Natural killer cell (primary cell): ENCODE measurements around the gene TPO. TPM values are rescaled to one million over a fixed set of nuclear protein-coding genes. Genes with fewer than 3 reads are reported as not detected.

Experiments used
- ATAC-seq, 3 donors: fragments of 150-1000 bp in 2 of 3; fragments of 200-7000 bp in 1 of 3; cut with Tn5 transposase; 1 replicate in 1 of 3; 2 replicates in 2 of 3; pipeline ENCODE4 v1.10.0; 2021; ENCODE audit warnings: mild to moderate bottlenecking in 2 of 3, moderate library complexity in 2 of 3
- DNase-seq, 2 donors: peaks; one replicate each; pipeline versions ENCODE4 v3.0.0 to v3.0.0-alpha.2; 2013 to 2021; ENCODE audit warnings: mixed read lengths in 1 of 2
- H3K27ac ChIP-seq: one replicate; pipeline ENCODE4 v1.5.1; 2013; ENCODE audit warnings: mild to moderate bottlenecking, low read length
- H3K27me3 ChIP-seq: one replicate; pipeline ENCODE4 v1.6.1; 2013; ENCODE audit warnings: low read length; ENCODE audit not compliant: control insufficient read depth, insufficient read depth
- H3K36me3 ChIP-seq: one replicate; pipeline ENCODE4 v1.6.1; 2013; ENCODE audit warnings: low read length; ENCODE audit not compliant: control insufficient read depth, insufficient read depth
- H3K4me1 ChIP-seq: one replicate; pipeline ENCODE4 v1.6.1; 2013; ENCODE audit warnings: low read length; ENCODE audit not compliant: control insufficient read depth, insufficient read depth
- H3K4me3 ChIP-seq: one replicate; pipeline ENCODE4 v1.5.1; 2013; ENCODE audit warnings: low read length
- H3K9me3 ChIP-seq: one replicate; pipeline ENCODE4 v1.6.1; 2013; ENCODE audit warnings: low read length; ENCODE audit not compliant: control insufficient read depth, insufficient read depth
- H3K27ac Mint-ChIP-seq, 2 donors: one replicate each; pipeline ENCODE4 v1.8.0; 2022; ENCODE audit warnings: mild to moderate bottlenecking in 2 of 2, mixed read lengths in 2 of 2, moderate library complexity in 1 of 2
- H3K27me3 Mint-ChIP-seq, 2 donors: one replicate each; pipeline ENCODE4 v1.8.0; 2022; ENCODE audit warnings: low read depth in 2 of 2, mixed read lengths in 2 of 2
- H3K36me3 Mint-ChIP-seq: one replicate; pipeline ENCODE4 v1.8.0; 2022; ENCODE audit warnings: mixed read lengths
- H3K4me1 Mint-ChIP-seq, 2 donors: one replicate each; pipeline ENCODE4 v1.8.0; 2022; ENCODE audit warnings: mixed read lengths in 2 of 2
- H3K4me3 Mint-ChIP-seq: one replicate; pipeline ENCODE4 v1.8.0; 2022; ENCODE audit warnings: mild to moderate bottlenecking, moderate library complexity, mixed read lengths
- H3K9me3 Mint-ChIP-seq, 2 donors: one replicate each; pipeline ENCODE4 v1.8.0; 2022; ENCODE audit warnings: mixed read lengths in 2 of 2
- WGBS: methylation state at CpG from one replicate; pipeline ENCODE4 v1.1.7; 2013; ENCODE audit warnings: missing lambda C conversion rate; ENCODE audit not compliant: insufficient coverage; 5-methylcytosine and 5-hydroxymethylcytosine counted together
- intact Hi-C: fragments of 100-400 bp; cut with micrococcal nuclease; formaldehyde crosslinking; loops from one replicate; pipeline ENCODE4 v1.14.2; 2022
- total RNA-seq, 4 donors: library from RNA; stranded (reverse); fragments of 120-200 nt in 1 of 4; gene quantifications; one replicate each; pipeline versions ENCODE4 v1.2.3 to v1.2.4, GENCODE V29; 2013 to 2022
- TF ChIP-seq, protein P1 (sequence below): fragments of 200-600 bp; IDR thresholded peaks from one replicate; pipeline ENCODE4 v1.8.0; 2022; ENCODE audit warnings: antibody characterized with exemption

Gene TPO
- total RNA-seq, 3 donors from 2014 or later (not counting 1 experiment from before 2014, with no cell fraction given) = not detected

DNA sequence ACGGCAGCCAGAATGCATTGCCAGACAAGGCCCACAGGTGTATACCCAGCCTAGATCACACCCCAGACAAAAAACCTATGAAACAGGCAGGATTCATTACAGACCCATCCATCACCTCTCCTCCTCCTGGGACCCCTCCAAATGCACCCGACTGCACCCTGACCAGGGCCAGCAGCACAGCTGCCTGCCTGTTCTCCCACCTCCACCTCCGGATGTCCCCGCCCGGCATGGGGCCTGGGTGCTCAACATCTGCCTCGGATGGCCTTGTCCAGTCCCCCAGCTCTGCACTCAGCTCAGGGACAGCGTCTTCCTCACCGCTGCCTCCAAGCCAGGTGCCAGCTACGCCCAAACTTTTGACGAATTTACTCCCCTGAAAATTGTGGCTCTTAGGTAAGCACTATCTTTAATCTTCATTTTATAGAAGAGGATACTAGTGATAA, 91.1 kb downstream of the TPO start:
- Mint-ChIP-seq H3K4me3 (no peak overlapping the region), H3K4me1 (peaks cover 0 to 5% of the 10 kb centered on the region in 2 donors), H3K9me3 (no peaks in the 10 kb centered on the region), H3K27ac (no peak overlapping the region), H3K27me3 (peaks cover 0 to 4% of the 10 kb centered on the region in 2 donors), H3K36me3 (no peaks in the 10 kb centered on the region)
- ATAC-seq (no peak), DNase-seq (no peak)
- Histone ChIP-seq H3K36me3 (no peaks in the 10 kb centered on the region), H3K4me1 (no peaks in the 10 kb centered on the region), H3K27ac (no peak overlapping the region), H3K4me3 (no peak overlapping the region), H3K9me3 (no peaks in the 10 kb centered on the region), H3K27me3 (no peaks in the 10 kb centered on the region)
- TF ChIP-seq, protein P1, sequence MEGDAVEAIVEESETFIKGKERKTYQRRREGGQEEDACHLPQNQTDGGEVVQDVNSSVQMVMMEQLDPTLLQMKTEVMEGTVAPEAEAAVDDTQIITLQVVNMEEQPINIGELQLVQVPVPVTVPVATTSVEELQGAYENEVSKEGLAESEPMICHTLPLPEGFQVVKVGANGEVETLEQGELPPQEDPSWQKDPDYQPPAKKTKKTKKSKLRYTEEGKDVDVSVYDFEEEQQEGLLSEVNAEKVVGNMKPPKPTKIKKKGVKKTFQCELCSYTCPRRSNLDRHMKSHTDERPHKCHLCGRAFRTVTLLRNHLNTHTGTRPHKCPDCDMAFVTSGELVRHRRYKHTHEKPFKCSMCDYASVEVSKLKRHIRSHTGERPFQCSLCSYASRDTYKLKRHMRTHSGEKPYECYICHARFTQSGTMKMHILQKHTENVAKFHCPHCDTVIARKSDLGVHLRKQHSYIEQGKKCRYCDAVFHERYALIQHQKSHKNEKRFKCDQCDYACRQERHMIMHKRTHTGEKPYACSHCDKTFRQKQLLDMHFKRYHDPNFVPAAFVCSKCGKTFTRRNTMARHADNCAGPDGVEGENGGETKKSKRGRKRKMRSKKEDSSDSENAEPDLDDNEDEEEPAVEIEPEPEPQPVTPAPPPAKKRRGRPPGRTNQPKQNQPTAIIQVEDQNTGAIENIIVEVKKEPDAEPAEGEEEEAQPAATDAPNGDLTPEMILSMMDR = no peak
- intact Hi-C loops = no loop called here
- 93% methylated on average over 10 of the region's 10 CpGs for WGBS

DNA sequence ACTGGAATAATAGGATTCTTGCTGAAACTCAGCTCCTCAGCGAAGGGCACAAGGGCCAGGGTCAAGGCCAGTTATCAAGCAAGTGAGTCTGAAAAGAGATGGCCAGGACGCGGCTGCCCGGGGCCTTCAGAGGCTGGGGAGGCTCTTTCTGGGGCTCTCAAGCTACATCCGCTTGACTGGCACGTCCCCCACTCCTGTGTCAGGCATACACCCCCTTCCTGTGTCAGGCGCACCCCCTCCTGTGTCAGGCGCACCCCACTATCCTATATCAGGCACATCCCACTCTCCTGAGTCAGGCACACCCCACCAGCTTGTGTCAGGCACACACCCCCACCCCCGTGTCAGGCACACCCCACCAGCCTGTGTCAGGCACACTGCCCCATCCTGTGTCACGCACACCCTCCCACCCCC, 91.8 kb downstream of the TPO start:
- Histone ChIP-seq H3K9me3 (no peaks in the 10 kb centered on the region), H3K4me1 (no peaks in the 10 kb centered on the region), H3K27me3 (no peaks in the 10 kb centered on the region), H3K4me3 (no peak overlapping the region), H3K36me3 (no peaks in the 10 kb centered on the region), H3K27ac (no peak overlapping the region)
- no peak overlapping the region for H3K27ac Mint-ChIP-seq
- no peaks in the 10 kb centered on the region for H3K36me3 Mint-ChIP-seq
- 85% methylated on average over 10 of the region's 10 CpGs for WGBS
- H3K4me1 Mint-ChIP-seq = peaks cover 5 to 12% of the 10 kb centered on the region in 2 donors
- intact Hi-C loops = no loop called here
- no peak for DNase-seq
- peaks cover 0 to 4% of the 10 kb centered on the region in 2 donors for H3K27me3 Mint-ChIP-seq
- TF ChIP-seq, protein P1 = no peak
- no peak for ATAC-seq
- no peak overlapping the region for H3K4me3 Mint-ChIP-seq
- no peaks in the 10 kb centered on the region for H3K9me3 Mint-ChIP-seq

DNA sequence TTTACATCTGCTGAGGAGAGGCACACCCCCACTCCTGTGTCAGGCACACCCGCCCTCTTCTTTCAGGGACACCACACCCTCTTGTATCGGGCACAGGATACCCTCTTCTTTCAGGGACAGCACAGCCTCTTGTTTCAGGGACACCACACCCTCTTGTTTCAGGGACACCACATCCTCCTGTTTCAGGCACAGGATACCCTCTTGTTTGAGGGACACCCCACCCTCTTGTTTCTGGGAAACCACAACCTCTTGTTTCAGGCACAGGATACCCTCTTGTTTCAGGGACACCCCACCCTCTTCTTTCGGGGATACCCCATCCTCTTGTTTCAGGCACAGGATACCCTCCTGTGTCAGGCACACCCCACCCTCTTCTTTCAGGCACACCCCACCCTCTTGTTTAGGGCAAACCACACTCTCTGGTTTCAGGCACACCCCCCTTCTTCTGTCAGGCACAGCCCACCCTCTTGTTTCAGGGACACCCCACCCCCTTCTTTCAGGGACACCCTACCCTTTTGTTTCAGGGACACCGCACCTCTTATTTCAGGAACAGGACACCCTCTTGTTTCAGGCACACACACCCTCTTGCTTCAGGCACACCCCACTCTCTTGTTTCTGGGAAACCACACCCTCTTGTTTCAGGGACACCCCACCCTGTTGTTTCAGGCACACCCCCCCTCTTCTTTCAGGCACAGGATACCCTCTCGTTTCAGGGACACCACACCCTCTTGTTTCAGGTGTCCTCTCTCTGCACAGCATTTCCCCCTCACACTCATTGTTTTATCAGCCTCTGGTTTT, 96.2 kb downstream of the TPO start:
- Mint-ChIP-seq H3K36me3 (no peaks in the 10 kb centered on the region), H3K9me3 (no peaks in the 10 kb centered on the region), H3K4me3 (no peak overlapping the region), H3K4me1 (peaks cover 7 to 13% of the 10 kb centered on the region in 2 donors), H3K27me3 (peaks cover 0 to 4% of the 10 kb centered on the region in 2 donors), H3K27ac (no peak overlapping the region)
- Histone ChIP-seq H3K36me3 (no peaks in the 10 kb centered on the region), H3K27ac (no peak overlapping the region), H3K4me1 (no peaks in the 10 kb centered on the region), H3K4me3 (no peak overlapping the region), H3K9me3 (no peaks in the 10 kb centered on the region), H3K27me3 (no peaks in the 10 kb centered on the region)
- DNase-seq = peak in 1 of 2 donors; percentile 42
- intact Hi-C loops = no loop called here
- ATAC-seq = no peak
- TF ChIP-seq, protein P1 = no peak
- WGBS = 50% methylated on average over 5 of the region's 5 CpGs
